Measurements from ENCODE around the gene PCDHGB6.
"Not testable (repeated sequence)": the region's sequence is repeated elsewhere in the genome, so short reads cannot be mapped to it uniquely, and the experiment has no call there.

PCDHGB6 gene

GRCh38 chr5:141407790-141408505 is at the start of gene PCDHGB6:
Gene PCDHGB6 (plus strand): TSS chr5:141408021. CDS start chr5:141408203, 182 bp downstream.
- DNase-seq (ENCODE audit: low read depth in 2 of 3, low spot score in 2 of 3): not testable (repeated sequence)

- DNase-seq (ENCODE audit: low read depth in 2 of 3, low spot score in 2 of 3): no peak
Observed at GRCh38 chr5:141359790-141360426, 47.9 kb upstream of the PCDHGB6 start, which contains the start of gene PCDHGB2. Gene PCDHGB2 (plus strand): TSS chr5:141359994. CDS start chr5:141360136, 142 bp downstream.

- no peak for DNase-seq (ENCODE audit: low read depth in 2 of 3, low spot score in 2 of 3)
Observed at GRCh38 chr5:141360685-141361084, 47.1 kb upstream of the PCDHGB6 start.

- DNase-seq (ENCODE audit: low read depth in 2 of 3, low spot score in 2 of 3): no peak
Observed at GRCh38 chr5:141362719-141363118, 45.1 kb upstream of the PCDHGB6 start.

- no peak for DNase-seq (ENCODE audit: low read depth in 2 of 3, low spot score in 2 of 3)
Observed at GRCh38 chr5:141363952-141364660, 43.7 kb upstream of the PCDHGB6 start, which contains the start of gene PCDHGA5. Gene PCDHGA5 (plus strand): TSS chr5:141364162. CDS start chr5:141364331, 169 bp downstream.

GRCh38 chr5:141366016-141366896 is 41.6 kb upstream of the PCDHGB6 start:
- DNase-seq (ENCODE audit: low read depth in 2 of 3, low spot score in 2 of 3): no peak

- DNase-seq (ENCODE audit: low read depth in 2 of 3, low spot score in 2 of 3): no peak
Observed at GRCh38 chr5:141369994-141370848, 37.6 kb upstream of the PCDHGB6 start, which contains the start of gene PCDHGB3. Gene PCDHGB3 (plus strand): TSS chr5:141370242. CDS start chr5:141370395, 153 bp downstream.

GRCh38 chr5:141371572-141372475 is 36.0 kb upstream of the PCDHGB6 start:
- DNase-seq (ENCODE audit: low read depth in 2 of 3, low spot score in 2 of 3): no peak

GRCh38 chr5:141373673-141374317 is 34.0 kb upstream of the PCDHGB6 start, which contains the start of gene PCDHGA6:
Gene PCDHGA6 (plus strand): TSS chr5:141373891. CDS start chr5:141374084, 193 bp downstream.
- no peak for DNase-seq (ENCODE audit: low read depth in 2 of 3, low spot score in 2 of 3)

GRCh38 chr5:141374627-141375026 is 33.2 kb upstream of the PCDHGB6 start:
- DNase-seq (ENCODE audit: low read depth in 2 of 3, low spot score in 2 of 3): no peak

- DNase-seq (ENCODE audit: low read depth in 2 of 3, low spot score in 2 of 3): not testable (repeated sequence)
Observed at GRCh38 chr5:141375444-141376155, 32.2 kb upstream of the PCDHGB6 start.

GRCh38 chr5:141382469-141383294 is 25.1 kb upstream of the PCDHGB6 start, which contains the start of gene PCDHGA7:
Gene PCDHGA7 (plus strand): TSS chr5:141382742. CDS start chr5:141382900, 158 bp downstream.
- DNase-seq (ENCODE audit: low read depth in 2 of 3, low spot score in 2 of 3): no peak

GRCh38 chr5:141383345-141383744 is 24.5 kb upstream of the PCDHGB6 start:
- DNase-seq (ENCODE audit: low read depth in 2 of 3, low spot score in 2 of 3): no peak

GRCh38 chr5:141384471-141385267 is 23.2 kb upstream of the PCDHGB6 start:
- DNase-seq (ENCODE audit: low read depth in 2 of 3, low spot score in 2 of 3): no peak

GRCh38 chr5:141387557-141388311 is 20.1 kb upstream of the PCDHGB6 start, which contains the start of gene PCDHGB4:
Gene PCDHGB4 (plus strand): TSS chr5:141387698. CDS start chr5:141387885, 187 bp downstream.
- not testable (repeated sequence) for DNase-seq (ENCODE audit: low read depth in 2 of 3, low spot score in 2 of 3)
